ENCODE measurements around the gene RHBDL1.

GRCh38 chr16:630249-630814 is 45.1 kb upstream of the RHBDL1 start:
- no peak for TF ChIP-seq CTCF (IDR thresholded peaks at IDR 0.05)
- no peak for TF ChIP-seq POLR2A (IDR thresholded peaks at IDR 0.05)
- no peak for TF ChIP-seq POLR2AphosphoS5 (IDR thresholded peaks at IDR 0.05; ENCODE audit: insufficient read depth in 1 of 2, low read depth in 1 of 2)

Measured in vagina (tissue), 2 donors.